HepG2 (cell line): ENCODE data around the gene WDR81. TPM values are rescaled to one million over a fixed set of nuclear protein-coding genes. Genes with fewer than 3 reads are reported as not detected.

Experiments used
- ADNP ChIP-seq: sonication (generic); formaldehyde crosslinking; IDR thresholded peaks from 2 replicates; pipeline ENCODE4 v1.4.0; 2020; ENCODE audit warnings: missing genetic modification reagents
- AKAP8 ChIP-seq: sonication (generic); formaldehyde crosslinking; IDR thresholded peaks from 2 replicates; pipeline ENCODE4 v1.5.1; 2020; ENCODE audit warnings: mild to moderate bottlenecking, missing genetic modification reagents
- ATM ChIP-seq: fragments of 450-650 bp; IDR thresholded peaks from 2 replicates; pipeline ENCODE4 v1.7.1; 2017; ENCODE audit warnings: mild to moderate bottlenecking, borderline replicate concordance
- NCOR1 ChIP-seq: fragments of 200-600 bp; sonication (generic); IDR thresholded peaks from 2 replicates; pipeline ENCODE4 v1.7.0; 2017; ENCODE audit warnings: antibody characterized with exemption, low read length, borderline replicate concordance
- NRL ChIP-seq: sonication (generic); formaldehyde crosslinking; IDR thresholded peaks from 2 replicates; pipeline ENCODE4 v1.5.0; 2020; ENCODE audit warnings: missing genetic modification reagents, mild to moderate bottlenecking, moderate library complexity, borderline replicate concordance
- PAXIP1 ChIP-seq: sonication (generic); formaldehyde crosslinking; conservative IDR thresholded peaks from 2 replicates; pipeline ENCODE4 v1.4.0; 2020; ENCODE audit warnings: mild to moderate bottlenecking, missing genetic modification reagents, moderate library complexity
- PRMT3 ChIP-seq: sonication (generic); formaldehyde crosslinking; IDR thresholded peaks from 2 replicates; pipeline ENCODE4 v1.8.1; 2022; ENCODE audit warnings: low read depth, mild to moderate bottlenecking, moderate library complexity, missing genetic modification reagents, borderline replicate concordance
- SMAD1 ChIP-seq: sonication (generic); formaldehyde crosslinking; IDR thresholded peaks from 2 replicates; pipeline ENCODE4 v1.4.0; 2020; ENCODE audit warnings: missing genetic modification reagents, low read depth, mild to moderate bottlenecking, borderline replicate concordance
- TSC22D2 ChIP-seq: sonication (generic); formaldehyde crosslinking; IDR thresholded peaks from 2 replicates; pipeline ENCODE4 v1.5.1; 2020; ENCODE audit warnings: missing genetic modification reagents, mild to moderate bottlenecking, borderline replicate concordance
- XRCC5 ChIP-seq: fragments of 200-400 bp; formaldehyde crosslinking; optimal IDR thresholded peaks from 2 replicates; pipeline ENCODE3; 2017; ENCODE audit warnings: mild to moderate bottlenecking, low read length
- ZKSCAN5 ChIP-seq: sonication (generic); formaldehyde crosslinking; IDR thresholded peaks from 2 replicates; pipeline ENCODE4 v1.5.1; 2020; ENCODE audit warnings: mild to moderate bottlenecking, missing genetic modification reagents
- ZNF276 ChIP-seq: sonication (generic); formaldehyde crosslinking; IDR thresholded peaks from 2 replicates; pipeline ENCODE4 v1.4.0; 2020; ENCODE audit warnings: mild to moderate bottlenecking, low read depth, missing genetic modification reagents
- ZNF501 ChIP-seq: sonication (generic); formaldehyde crosslinking; IDR thresholded peaks from 2 replicates; pipeline ENCODE4 v1.5.1; 2020; ENCODE audit warnings: mild to moderate bottlenecking, moderate library complexity, missing genetic modification reagents
- ZNF574 ChIP-seq: sonication (generic); formaldehyde crosslinking; IDR thresholded peaks from 2 replicates; pipeline ENCODE4 v1.4.0; 2020; ENCODE audit warnings: missing genetic modification reagents
- ZNF761 ChIP-seq: sonication (generic); formaldehyde crosslinking; conservative IDR thresholded peaks from 2 replicates; pipeline ENCODE4 v1.4.0; 2020; ENCODE audit warnings: mild to moderate bottlenecking, missing genetic modification reagents
- ZNF788 ChIP-seq: sonication (generic); formaldehyde crosslinking; IDR thresholded peaks from 2 replicates; pipeline ENCODE4 v1.5.0; 2020; ENCODE audit warnings: mild to moderate bottlenecking, missing genetic modification reagents, borderline replicate concordance
- polyA plus RNA-seq, 8 experiments: library from polyadenylated mRNA; depleted of rRNA in 3 of 8; stranded (reverse) in 7 of 8; unstranded in 1 of 8; fragments of >200 nt; fragmentation: Illumina TruSeq in 4 of 8; extraction: Trizol in 4 of 8; gene quantifications; 2 replicates each; pipeline versions ENCODE4 v1.2.1 to v1.2.3, GENCODE V29; 2011 to 2016; ENCODE audit warnings: low read depth in 4 of 8, missing spikeins in 1 of 8, mixed read lengths in 1 of 8; ENCODE audit not compliant: insufficient read depth in 1 of 8
- total RNA-seq, 5 experiments: library from RNA; depleted of rRNA; stranded (reverse); fragments of >200 nt; fragmentation: Illumina TruSeq; extraction: Trizol; gene quantifications; 2 replicates each; pipeline ENCODE4 v1.2.3, GENCODE V29; 2016; ENCODE audit warnings: low read depth in 1 of 5
- TF ChIP-seq, protein P1 (sequence below): sonication (generic); formaldehyde crosslinking; IDR thresholded peaks from 2 replicates; pipeline ENCODE4 v1.8.1; 2023; ENCODE audit warnings: mild to moderate bottlenecking, missing genetic modification reagents
- TF ChIP-seq, protein P2 (sequence below): sonication (generic); formaldehyde crosslinking; IDR thresholded peaks from 2 replicates; pipeline ENCODE4 v1.4.0; 2020; ENCODE audit warnings: mild to moderate bottlenecking, missing genetic modification reagents

The WDR81 gene
- total and polyA plus RNA-seq, 2 of the 13 experiments (the other 11 are each of a cell fraction or from before 2014, with no cell fraction given) = 9.1 to 16.7 TPM

DNA sequence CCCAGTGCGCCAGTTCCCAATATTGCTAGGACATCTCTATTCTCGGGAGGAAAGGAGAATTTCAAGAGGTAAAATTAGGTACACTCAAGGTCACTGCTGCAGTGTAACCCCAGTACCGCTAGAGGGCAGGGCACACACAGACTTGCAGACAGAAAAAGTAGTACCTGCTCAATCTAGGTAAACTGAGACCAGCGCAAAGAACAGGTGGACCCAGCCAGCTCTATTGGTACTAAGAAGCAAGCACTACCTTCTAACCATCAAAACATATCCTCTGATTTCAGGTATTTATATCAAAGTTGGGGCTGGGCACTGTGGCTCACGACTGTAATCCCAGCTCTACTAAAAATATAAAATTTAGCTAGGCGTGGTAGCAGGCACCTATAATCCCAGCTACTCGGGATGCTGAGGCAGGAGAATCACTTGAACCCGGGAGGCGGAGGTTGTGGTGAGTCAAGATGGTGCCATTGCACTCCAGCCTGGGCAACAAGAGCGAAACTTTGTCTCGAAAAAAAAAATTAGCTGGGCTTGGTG is 3.6 kb upstream of the WDR81 start (continued):
- TF ChIP-seq, protein P1, sequence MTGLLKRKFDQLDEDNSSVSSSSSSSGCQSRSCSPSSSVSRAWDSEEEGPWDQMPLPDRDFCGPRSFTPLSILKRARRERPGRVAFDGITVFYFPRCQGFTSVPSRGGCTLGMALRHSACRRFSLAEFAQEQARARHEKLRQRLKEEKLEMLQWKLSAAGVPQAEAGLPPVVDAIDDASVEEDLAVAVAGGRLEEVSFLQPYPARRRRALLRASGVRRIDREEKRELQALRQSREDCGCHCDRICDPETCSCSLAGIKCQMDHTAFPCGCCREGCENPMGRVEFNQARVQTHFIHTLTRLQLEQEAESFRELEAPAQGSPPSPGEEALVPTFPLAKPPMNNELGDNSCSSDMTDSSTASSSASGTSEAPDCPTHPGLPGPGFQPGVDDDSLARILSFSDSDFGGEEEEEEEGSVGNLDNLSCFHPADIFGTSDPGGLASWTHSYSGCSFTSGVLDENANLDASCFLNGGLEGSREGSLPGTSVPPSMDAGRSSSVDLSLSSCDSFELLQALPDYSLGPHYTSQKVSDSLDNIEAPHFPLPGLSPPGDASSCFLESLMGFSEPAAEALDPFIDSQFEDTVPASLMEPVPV (CRISPR knock-in tag) = no peak
- TF ChIP-seq ADNP (CRISPR knock-in tag) (no peak), ZNF276 (CRISPR knock-in tag) (no peak), NRL (CRISPR knock-in tag) (no peak), AKAP8 (CRISPR knock-in tag) (no peak), NCOR1 (no peak), ZNF788 (no peak), SMAD1 (CRISPR knock-in tag) (no peak), TSC22D2 (CRISPR knock-in tag) (no peak), ZNF501 (0 out of 2 replicates have a peak, but pooled peaks have one; percentile 45), ATM (no peak), ZNF761 (no peak), PRMT3 (CRISPR knock-in tag) (no peak), ZNF574 (CRISPR knock-in tag) (no peak), PAXIP1 (0 out of 2 replicates have a peak, but pooled peaks have one; percentile 24), XRCC5 (no peak), ZKSCAN5 (CRISPR knock-in tag) (no peak)
- TF ChIP-seq, protein P2, sequence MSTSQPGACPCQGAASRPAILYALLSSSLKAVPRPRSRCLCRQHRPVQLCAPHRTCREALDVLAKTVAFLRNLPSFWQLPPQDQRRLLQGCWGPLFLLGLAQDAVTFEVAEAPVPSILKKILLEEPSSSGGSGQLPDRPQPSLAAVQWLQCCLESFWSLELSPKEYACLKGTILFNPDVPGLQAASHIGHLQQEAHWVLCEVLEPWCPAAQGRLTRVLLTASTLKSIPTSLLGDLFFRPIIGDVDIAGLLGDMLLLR (CRISPR knock-in tag) = no peak
